ENCODE data around the gene DMPK. TPM values are rescaled to one million over a fixed set of nuclear protein-coding genes. Genes with fewer than 3 reads are reported as not detected.

DMPK gene
- total RNA-seq, 2 donors from 2014 or later = 57.9 to 81.4 TPM

DNA sequence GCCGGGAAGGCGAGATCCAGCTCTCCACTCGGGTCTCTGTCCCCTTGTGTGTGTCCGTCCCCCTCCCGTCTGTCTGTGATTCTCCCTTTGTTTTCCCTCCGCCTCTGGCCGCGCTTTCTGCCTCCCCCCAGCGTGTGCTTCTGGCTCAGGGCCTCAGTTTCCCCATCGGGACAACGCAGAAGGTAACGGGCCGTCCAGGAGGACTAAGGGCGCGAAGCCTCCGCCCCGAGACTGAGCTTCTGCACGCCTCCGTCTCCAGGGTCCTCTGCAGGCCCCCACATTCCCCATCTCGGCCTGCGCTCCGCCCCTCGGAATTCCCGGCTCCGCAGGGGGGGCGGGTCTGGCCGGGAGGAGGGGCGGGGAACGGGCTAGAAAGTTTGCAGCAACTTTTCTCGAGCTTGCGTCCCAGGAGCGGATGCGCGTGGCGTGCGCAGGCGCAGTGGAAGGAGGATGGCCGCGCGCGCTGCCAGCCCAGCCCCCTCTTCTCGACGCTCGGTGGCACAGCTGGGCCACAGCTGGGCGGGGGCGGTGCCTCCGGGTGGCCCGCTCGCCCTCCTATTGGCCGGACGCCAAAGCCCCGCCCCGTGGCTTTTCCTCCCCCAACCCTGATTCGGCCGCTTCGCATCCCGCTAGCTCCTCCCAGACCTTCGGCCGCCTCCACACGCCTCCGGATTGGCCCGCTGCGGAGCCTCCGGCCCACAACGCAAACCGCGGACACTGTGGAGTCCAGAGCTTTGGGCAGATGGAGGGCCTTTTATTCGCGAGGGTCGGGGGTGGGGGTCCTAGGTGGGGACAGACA, 13.1 kb downstream of the DMPK start, which contains the start of gene SIX5:
Gene SIX5, minus strand, starts transcription at position 269 of the 799 bp plus-strand sequence. CDS start 408 bp downstream, outside the sequence.
- peak; percentile 63 for ATAC-seq
- H3K27ac ChIP-seq = peak within 1 kb of the TSS; percentile 93 to 98 (median 98)
- WGBS, 2 donors = 0% methylated on average over 38 to 70 of the region's 70 CpGs
- peaks cover 77% of the 10 kb centered on the region for H3K4me1 ChIP-seq
- intact Hi-C loops (cut with DNase I) = no loop called here
- H3K4me3 ChIP-seq = peak within 1 kb of the TSS; percentile 60 to 80
- TF ChIP-seq POLR2A (IDR thresholded peaks at IDR 0.05) = peak; percentile 75 to 94 (median 92)
- TF ChIP-seq, protein P1, sequence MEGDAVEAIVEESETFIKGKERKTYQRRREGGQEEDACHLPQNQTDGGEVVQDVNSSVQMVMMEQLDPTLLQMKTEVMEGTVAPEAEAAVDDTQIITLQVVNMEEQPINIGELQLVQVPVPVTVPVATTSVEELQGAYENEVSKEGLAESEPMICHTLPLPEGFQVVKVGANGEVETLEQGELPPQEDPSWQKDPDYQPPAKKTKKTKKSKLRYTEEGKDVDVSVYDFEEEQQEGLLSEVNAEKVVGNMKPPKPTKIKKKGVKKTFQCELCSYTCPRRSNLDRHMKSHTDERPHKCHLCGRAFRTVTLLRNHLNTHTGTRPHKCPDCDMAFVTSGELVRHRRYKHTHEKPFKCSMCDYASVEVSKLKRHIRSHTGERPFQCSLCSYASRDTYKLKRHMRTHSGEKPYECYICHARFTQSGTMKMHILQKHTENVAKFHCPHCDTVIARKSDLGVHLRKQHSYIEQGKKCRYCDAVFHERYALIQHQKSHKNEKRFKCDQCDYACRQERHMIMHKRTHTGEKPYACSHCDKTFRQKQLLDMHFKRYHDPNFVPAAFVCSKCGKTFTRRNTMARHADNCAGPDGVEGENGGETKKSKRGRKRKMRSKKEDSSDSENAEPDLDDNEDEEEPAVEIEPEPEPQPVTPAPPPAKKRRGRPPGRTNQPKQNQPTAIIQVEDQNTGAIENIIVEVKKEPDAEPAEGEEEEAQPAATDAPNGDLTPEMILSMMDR (IDR thresholded peaks at IDR 0.05) = no peak
- no peaks in the 10 kb centered on the region for H3K36me3 ChIP-seq (replicated peaks in 1 of 2; ENCODE audit: insufficient read depth in 1 of 2, low read depth in 2 of 2)
- H3K27me3 ChIP-seq = no peaks in the 10 kb centered on the region
- H3K9me3 ChIP-seq = no peaks in the 10 kb centered on the region
- DNase-seq = peak; percentile 98 to 99 (median 99)

DNA sequence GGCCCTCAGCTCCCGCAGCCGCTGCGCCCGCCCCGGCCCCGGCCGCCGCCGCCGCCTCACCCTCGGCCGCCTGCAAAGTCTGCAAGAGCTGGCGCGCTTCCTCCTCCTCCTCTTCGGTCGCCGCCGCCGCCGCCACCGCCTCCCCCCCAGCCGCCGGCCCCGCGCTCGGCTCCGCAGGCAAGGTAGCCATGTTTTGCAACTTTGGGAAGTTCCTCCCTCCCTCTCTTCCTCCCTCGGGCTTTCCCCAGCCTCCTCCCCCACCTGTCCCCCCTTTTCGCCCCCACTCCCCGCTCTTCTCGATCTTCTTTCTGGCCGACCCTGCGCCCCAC, 13.7 kb downstream of the DMPK start:
- H3K4me3 ChIP-seq = peak overlapping the region; percentile 60 to 80
- WGBS, 2 donors = 1% methylated on average over 23 of the region's 33 CpGs
- TF ChIP-seq, protein P1 (IDR thresholded peaks at IDR 0.05) = no peak
- TF ChIP-seq POLR2A (IDR thresholded peaks at IDR 0.05) = no peak
- DNase-seq (peak; percentile 44 to 64 (median 59)), ATAC-seq (no peak)
- H3K36me3 ChIP-seq (replicated peaks in 1 of 2; ENCODE audit: insufficient read depth in 1 of 2, low read depth in 2 of 2) = no peaks in the 10 kb centered on the region
- H3K9me3 ChIP-seq = no peaks in the 10 kb centered on the region
- no peaks in the 10 kb centered on the region for H3K27me3 ChIP-seq
- H3K4me1 ChIP-seq = peaks cover 75% of the 10 kb centered on the region
- intact Hi-C loops (cut with DNase I) = no loop called here
- H3K27ac ChIP-seq = peak overlapping the region; percentile 93 to 98 (median 98)

DNA sequence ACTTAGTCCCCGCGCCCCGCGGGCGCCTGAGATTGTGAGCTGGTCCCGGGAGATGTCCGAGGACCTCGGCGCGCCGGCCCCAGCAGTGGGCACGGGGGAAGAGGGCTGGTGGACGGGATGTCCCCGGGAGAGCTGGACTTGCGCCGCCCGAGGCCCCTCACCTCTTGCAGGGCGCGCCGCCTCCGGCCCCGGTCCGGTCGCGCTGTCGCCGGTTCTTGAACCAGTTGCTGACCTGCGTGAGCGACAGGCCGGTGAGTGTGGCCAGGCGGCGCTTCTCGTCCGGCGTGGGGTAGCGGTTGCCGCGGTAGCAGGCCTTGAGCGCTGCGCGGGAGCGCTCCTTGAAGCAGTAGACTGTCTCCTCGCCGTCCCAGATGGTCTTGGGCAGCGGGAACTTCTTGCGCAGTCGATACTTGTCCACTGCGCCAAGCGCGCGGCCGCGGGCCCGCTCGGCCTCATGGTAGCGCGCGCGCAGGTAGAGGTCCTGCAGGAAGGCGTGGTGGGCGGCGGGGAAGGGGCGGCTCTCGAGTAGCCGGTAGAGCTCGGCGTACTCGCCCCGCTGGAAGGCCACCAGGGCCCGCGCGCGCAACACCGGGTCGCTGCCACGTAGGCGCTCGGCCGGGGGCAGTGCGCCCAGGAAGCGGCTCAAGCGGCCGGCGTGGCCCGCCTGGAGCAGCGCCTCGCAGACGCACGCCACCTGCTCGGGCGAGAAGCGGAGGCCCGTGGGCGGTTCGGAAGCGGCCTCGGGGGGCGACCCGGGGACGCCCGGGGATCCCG, 14.2 kb downstream of the DMPK start:
- DNase-seq = peak; percentile 80 to 86 (median 85)
- Histone ChIP-seq H3K9me3 (no peaks in the 10 kb centered on the region), H3K27ac (peak overlapping the region; percentile 93 to 98 (median 98)), H3K36me3 (replicated peaks in 1 of 2; ENCODE audit: insufficient read depth in 1 of 2, low read depth in 2 of 2) (no peaks in the 10 kb centered on the region), H3K4me3 (peak overlapping the region; percentile 60 to 80), H3K27me3 (no peaks in the 10 kb centered on the region), H3K4me1 (peaks cover 69% of the 10 kb centered on the region)
- ATAC-seq = peak; percentile 6
- 1% methylated on average over 98 of the region's 102 CpGs; no CpG with 5 or more reads in 1 of the 2 donors for WGBS, 2 donors
- TF ChIP-seq, protein P1 (IDR thresholded peaks at IDR 0.05) = no peak
- peak; percentile 57 to 75 (median 74) for TF ChIP-seq POLR2A (IDR thresholded peaks at IDR 0.05)
- intact Hi-C loops (cut with DNase I) = no loop called here

DNA sequence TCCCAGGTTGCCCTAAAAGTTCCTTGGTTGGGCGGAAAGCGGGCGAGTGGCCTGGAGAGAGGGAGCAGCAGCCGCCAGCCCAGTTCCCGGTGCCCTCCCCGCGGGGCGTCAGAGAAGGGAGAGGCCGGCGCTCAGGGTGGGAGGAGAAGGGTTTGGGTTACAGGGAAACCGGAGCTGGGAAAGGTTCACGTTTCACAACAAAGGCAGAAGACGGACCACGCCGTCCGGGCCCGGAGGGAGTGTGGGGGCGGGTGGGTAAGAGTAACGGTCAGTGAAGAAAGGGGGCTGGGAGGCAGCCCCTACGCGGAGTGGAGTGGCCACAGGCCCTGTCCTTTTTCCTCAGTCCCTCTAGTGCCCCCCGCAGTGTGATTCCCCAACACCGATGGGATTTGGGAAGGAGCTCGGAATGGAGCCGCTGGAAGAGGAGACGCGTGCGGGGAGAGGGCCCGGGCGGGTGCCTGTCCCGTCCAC, 14.8 kb downstream of the DMPK start:
- Histone ChIP-seq H3K27me3 (no peaks in the 10 kb centered on the region), H3K4me1 (peaks cover 63% of the 10 kb centered on the region), H3K4me3 (peak overlapping the region; percentile 60 to 80), H3K27ac (peak overlapping the region; percentile 93 to 98 (median 98)), H3K9me3 (no peaks in the 10 kb centered on the region), H3K36me3 (replicated peaks in 1 of 2; ENCODE audit: insufficient read depth in 1 of 2, low read depth in 2 of 2) (no peaks in the 10 kb centered on the region)
- peak; percentile 83 to 88 (median 86) for DNase-seq
- intact Hi-C loops (cut with DNase I) = no loop called here
- TF ChIP-seq, protein P1 (IDR thresholded peaks at IDR 0.05) = no peak
- peak; percentile 68 to 84 (median 71) for TF ChIP-seq POLR2A (IDR thresholded peaks at IDR 0.05)
- ATAC-seq = peak; percentile 7
- WGBS, 2 donors = 13 to 18% methylated on average over 18 to 31 of the region's 31 CpGs

Data from body of pancreas (tissue), 4 donors.